GM21390 (cell line): ENCODE measurements around the gene MAP3K2.
"Not testable (repeated sequence)": the region's sequence is repeated elsewhere in the genome, so short reads cannot be mapped to it uniquely, and the experiment has no call there.

Experiments
- ATAC-seq: cut with Tn5 transposase; IDR thresholded peaks from one replicate; pipeline ENCODE4 v1.9.1; 2021; ENCODE audit not compliant: unreplicated experiment

The MAP3K2 gene

DNA sequence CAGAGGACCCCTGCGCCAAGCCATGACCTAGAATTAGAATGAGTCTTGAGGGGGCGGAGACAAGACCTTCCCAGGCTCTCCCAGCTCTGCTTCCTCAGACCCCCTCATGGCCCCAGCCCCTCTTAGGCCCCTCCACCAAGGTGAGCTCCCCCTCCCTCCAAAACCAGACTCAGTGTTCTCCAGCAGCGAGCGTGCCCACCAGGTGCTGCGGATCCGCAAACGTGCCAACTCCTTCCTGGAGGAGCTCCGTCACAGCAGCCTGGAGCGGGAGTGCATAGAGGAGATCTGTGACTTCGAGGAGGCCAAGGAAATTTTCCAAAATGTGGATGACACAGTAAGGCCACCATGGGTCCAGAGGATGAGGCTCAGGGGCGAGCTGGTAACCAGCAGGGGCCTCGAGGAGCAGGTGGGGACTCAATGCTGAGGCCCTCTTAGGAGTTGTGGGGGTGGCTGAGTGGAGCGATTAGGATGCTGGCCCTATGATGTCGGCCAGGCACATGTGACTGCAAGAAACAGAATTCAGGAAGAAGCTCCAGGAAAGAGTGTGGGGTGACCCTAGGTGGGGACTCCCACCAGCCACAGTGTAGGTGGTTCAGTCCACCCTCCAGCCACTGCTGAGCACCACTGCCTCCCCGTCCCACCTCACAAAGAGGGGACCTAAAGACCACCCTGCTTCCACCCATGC is 33.5 kb upstream of the MAP3K2 start:
- no peak for ATAC-seq

DNA sequence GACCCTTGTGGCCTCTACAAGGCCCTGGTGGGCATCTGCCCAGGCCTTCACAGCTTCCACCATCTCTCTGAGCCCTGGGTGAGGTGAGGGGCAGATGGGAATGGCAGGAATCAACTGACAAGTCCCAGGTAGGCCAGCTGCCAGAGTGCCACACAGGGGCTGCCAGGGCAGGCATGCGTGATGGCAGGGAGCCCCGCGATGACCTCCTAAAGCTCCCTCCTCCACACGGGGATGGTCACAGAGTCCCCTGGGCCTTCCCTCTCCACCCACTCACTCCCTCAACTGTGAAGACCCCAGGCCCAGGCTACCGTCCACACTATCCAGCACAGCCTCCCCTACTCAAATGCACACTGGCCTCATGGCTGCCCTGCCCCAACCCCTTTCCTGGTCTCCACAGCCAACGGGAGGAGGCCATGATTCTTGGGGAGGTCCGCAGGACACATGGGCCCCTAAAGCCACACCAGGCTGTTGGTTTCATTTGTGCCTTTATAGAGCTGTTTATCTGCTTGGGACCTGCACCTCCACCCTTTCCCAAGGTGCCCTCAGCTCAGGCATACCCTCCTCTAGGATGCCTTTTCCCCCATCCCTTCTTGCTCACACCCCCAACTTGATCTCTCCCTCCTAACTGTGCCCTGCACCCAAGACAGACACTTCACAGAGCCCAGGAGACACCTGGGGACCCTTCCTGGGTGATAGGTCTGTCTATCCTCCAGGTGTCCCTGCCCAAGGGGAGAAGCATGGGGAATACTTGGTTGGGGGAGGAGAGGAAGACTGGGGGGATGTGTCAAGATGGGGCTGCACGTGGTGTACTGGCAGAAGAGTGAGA is 32.5 kb upstream of the MAP3K2 start:
- no peak for ATAC-seq

DNA sequence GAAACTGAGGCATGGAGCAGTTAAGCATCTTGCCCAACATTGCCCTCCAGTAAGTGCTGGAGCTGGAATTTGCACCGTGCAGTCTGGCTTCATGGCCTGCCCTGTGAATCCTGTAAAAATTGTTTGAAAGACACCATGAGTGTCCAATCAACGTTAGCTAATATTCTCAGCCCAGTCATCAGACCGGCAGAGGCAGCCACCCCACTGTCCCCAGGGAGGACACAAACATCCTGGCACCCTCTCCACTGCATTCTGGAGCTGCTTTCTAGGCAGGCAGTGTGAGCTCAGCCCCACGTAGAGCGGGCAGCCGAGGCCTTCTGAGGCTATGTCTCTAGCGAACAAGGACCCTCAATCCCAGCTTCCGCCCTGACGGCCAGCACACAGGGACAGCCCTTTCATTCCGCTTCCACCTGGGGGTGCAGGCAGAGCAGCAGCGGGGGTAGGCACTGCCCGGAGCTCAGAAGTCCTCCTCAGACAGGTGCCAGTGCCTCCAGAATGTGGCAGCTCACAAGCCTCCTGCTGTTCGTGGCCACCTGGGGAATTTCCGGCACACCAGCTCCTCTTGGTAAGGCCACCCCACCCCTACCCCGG is 31.8 kb upstream of the MAP3K2 start:
- no peak for ATAC-seq

DNA sequence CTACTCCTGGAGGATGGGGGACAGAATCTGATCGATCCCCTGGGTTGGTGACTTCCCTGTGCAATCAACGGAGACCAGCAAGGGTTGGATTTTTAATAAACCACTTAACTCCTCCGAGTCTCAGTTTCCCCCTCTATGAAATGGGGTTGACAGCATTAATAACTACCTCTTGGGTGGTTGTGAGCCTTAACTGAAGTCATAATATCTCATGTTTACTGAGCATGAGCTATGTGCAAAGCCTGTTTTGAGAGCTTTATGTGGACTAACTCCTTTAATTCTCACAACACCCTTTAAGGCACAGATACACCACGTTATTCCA is 31.3 kb upstream of the MAP3K2 start:
- no peak for ATAC-seq

DNA sequence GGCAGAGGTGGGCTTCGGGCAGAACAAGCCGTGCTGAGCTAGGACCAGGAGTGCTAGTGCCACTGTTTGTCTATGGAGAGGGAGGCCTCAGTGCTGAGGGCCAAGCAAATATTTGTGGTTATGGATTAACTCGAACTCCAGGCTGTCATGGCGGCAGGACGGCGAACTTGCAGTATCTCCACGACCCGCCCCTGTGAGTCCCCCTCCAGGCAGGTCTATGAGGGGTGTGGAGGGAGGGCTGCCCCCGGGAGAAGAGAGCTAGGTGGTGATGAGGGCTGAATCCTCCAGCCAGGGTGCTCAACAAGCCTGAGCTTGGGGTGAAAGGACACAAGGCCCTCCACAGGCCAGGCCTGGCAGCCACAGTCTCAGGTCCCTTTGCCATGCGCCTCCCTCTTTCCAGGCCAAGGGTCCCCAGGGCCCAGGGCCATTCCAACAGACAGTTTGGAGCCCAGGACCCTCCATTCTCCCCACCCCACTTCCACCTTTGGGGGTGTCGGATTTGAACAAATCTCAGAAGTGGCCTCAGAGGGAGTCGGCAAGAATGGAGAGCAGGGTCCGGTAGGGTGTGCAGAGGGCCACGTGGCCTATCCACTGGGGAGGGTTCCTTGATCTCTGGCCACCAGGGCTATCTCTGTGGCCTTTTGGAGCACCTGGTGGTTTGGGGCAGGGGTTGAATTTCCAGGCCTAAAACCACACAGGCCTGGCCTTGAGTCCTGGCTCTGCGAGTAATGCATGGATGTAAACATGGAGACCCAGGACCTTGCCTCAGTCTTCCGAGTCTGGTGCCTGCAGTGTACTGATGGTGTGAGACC is 30.7 kb upstream of the MAP3K2 start, which contains the start of gene PROC:
PROC (plus strand) TSS at position 128 of the 812 bp plus-strand sequence. CDS start 1,516 bp downstream, outside the sequence.
- ATAC-seq = no peak

DNA sequence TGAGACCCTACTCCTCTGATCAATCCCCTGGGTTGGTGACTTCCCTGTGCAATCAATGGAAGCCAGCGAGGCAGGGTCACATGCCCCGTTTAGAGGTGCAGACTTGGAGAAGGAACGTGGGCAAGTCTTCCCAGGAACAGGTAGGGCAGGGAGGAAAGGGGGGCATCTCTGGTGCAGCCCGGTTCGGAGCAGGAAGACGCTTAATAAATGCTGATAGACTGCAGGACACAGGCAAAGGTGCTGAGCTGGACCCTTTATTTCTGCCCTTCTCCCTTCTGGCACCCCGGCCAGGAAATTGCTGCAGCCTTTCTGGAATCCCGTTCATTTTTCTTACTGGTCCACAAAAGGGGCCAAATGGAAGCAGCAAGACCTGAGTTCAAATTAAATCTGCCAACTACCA is 29.6 kb upstream of the MAP3K2 start:
- no peak for ATAC-seq

DNA sequence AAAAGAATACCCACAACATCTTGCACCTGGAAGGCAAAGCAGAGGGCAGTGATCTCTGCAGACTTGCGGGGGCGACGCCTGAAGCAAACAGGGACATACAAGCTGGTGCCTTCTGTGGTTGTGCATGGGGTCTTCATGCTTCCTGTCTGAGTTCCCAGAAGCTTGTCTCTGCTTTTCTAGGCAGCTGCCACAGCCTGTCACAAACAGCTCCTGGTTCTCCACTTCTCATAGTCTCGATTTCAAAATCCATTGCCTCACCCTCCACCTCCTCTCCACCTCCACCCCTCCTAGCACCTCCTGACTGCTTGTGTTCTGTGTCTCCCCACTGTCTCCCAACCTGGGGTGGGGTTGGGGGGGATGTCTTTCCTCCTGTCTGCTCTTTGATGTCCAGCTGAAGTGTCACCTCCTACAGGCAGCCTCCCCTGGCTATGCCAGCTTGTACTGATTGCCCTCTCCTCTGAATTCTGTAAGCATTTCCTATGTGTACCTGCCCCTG is 28.8 kb upstream of the MAP3K2 start:
- no peak for ATAC-seq

DNA sequence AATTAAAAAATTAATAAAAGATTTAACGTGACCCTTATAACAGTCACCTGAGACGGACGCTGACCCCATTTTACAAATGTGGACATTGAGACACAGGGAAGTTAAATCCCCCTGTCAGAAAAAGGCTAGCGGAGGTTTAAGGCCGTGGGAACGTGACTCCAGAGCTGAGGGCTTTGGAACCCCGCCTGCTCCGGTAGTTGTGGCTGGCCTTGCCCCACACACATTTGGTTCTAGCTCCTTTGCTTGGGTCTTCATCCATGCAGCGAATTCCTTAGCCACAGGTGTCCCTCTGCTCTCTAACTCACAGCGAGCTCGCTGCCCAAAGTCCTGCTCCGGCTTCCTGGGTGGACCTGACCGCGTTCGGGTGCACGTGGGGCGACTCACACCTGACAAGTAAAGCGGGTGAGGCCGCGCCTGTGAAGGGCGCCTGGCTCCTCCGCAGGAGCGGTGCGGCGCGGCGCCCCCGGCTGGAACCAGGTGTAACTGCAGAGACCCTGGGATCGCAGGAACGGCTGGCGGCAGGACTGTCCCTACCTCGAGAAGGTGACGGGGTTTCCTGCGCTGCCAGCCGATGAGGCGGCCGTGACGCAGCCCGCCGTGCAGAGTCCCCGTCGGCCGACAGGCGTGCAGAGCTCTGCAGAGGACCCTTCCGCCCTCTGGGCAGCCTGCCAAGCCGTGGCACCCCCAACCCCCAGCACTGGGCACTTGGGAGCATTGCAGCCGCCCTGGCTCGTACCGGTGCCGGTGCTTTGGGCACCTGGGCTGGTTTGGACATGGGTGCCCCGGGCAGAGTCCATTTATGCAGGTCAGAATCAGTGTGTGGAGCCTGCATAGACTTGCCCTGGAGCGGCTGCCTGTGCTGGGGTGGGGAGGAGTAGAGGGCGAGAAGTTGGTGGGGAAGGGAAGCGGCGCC is 28.1 kb upstream of the MAP3K2 start:
- peak; percentile 87 for ATAC-seq

DNA sequence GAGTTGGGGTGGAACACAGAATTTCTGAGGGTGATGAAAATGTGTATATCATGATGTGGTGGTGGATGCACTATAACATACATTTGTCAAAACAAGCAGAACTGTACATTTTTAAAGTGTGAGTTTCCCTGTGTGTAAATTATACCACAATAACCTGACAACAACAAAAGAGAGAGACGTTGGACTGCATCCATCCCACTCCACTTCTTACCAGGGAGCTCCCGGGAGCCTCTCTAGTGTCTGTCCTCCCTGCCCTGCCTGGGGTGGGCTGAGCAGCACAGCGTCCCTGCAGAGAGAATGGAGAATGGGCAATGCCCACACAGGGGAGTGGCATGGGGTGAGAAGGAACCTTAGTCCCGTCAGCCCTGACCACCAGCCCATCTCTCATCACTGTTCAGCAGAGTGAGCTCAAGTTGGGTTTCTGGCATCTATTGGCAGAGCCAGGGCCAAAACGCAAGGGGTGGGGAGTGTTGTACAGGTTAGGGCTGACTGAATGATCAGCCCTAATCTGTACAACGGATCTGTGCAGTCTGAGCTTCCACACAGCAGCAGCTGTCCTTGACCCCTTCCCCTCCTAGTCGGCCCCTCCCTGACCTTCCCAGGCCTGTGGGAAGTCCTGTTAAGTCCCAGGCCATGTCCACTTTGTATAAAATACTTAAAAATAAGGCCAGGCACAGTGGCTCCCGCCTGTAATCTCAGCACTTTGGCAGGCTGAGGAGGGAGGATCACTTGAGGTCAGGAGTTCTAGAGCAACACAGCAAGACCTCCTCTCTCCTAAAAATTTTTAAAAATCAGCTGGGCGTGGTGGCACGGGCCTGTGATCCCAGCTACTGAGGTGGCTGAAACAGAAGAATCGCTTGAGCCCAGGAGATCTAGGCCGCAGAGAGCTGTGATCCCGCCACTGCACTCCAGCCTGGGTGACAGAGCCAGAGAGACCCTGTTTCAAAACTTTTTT is 27.1 kb upstream of the MAP3K2 start:
- no peak for ATAC-seq

DNA sequence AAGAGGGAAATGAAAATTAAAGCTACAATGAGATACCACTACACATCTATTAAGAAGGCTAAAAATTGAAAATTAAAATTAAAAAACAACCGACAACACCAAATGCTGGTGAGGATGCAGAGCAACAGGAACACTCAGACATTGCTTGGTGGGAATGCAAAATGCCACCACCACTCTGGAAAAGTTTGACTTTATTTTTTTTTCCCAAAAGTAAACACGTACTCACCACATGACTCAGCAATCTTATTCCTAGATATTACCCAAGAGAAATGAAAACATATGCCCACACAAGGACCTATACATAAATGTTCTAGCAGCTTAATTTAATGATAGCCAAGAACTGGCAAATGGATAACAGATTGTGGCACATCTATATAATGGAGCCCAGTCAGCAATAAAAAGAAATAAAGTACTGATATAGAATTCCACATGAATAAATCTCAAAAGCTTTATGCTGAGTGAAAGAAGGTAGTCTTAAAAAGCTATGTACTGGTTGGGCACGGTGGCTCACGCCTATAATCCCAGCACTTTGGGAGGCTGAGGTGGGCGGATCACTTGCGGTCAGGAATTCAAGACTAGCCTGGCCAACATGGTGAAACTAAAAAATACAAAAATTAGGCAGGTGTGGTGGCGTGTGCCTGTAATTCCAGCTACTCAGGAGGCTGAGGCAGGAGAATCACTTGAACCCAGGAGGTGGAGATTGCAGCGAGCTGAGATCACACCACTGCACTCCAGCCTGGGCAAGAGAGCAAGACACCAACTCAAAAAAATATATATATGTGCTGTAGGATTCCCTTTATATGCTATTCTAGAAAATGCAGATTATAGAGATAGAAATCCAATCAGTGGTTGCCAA is 26.2 kb upstream of the MAP3K2 start:
- no peak for ATAC-seq

DNA sequence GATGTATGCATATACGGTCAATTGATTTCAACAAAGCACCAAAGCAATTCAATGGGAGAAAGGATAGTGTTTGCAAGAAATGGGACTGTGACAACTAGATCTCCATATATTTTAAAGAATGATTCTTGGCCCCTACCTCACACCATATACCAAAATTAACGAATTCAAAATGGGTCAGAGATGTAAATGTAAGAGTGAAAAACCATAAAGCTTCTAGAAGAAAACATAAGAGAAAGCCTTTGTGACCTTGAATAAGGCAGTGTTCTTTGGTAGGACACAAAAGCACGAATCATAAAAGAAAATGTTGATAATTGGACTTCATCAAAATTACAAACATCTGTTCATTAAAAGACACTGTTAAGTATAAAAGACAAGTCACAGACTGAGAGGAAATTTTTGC is 25.4 kb upstream of the MAP3K2 start:
- no peak for ATAC-seq

DNA sequence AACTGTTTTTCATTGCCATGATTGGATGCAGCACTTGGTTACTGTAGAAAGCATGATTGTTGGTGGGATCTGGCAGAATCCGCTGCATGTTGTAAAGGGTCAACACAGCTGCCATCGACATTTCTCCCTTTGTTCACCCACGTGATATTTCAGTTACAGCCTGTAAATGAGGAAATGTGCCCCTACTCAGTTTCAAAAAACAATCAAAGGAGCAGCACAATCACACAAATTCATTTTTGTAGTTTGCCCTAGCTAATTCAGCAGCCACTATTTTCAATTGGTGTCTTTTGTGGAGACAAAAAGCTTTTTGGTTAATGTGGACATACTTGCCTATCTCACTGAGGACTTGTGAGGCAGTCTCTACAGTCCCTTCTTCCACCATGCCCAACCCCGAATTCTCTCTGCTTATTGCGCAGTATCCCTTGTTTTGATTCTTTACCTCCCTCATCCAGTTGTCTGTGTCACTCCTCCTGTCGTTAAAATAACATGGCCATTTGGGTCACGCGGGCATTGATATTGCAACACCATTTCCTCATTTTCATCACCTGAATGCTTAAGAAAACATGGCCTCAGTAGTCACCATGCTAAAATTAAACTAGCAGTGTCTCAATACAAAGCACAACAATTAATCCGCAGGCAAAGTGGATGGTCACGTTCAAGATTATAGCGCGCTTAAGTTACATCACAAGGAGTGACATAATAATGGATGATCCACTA is 24.0 kb upstream of the MAP3K2 start:
- ATAC-seq = no peak

DNA sequence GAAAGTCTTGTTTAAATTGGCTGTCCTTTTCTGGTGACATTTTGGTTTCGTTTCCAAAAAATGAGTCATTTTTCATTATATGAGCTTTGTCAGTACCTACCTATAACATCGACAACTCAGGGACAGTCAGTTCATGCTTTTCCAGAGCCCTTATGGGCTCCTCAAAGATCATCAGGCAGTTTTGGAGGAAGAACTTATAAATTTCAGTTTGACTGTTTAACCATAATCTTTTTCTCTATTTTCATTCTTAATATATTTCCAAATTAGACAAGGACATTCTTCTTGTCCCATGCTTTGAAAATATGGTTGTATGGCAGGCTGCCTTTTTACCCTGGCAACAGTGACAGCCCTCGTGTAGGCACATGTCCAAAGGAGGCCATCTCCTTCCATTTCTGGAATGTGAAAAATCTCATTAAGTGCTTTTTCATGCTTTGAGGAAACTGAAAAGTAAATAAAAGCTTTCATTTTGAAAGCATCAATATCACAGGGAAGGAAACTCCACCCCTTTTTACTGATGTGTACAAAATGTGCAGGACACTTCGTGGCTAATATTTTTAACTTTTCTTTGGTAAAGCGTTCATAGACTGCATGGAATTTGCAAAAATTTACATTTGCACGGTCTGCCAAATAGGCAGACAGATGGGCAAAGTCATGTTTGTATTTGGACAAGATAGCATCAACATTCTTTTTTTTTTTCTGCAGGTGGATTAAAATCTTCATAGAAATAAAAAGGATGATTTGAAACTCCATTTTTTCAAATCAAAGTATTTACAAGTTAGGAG is 23.3 kb upstream of the MAP3K2 start:
- peak; percentile 62 for ATAC-seq

DNA sequence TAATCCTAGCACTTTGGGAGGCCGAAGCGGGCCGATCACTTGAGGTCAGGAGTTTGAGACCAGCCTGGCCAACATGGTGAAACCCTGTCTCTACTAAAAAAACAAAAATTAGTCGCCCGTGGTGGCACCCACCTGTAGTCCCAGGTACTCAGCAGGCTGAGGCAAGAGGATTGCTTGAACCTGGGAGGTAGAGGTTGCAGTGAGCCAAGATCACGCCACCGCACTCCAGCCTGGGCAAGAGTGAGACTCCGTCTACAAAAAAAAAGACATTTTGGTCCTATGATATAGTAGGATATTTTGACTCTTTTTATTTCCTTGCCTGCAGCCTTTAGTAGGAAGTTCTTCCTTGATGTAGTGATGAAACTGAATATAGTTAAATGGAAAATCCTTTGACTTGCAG is 21.9 kb upstream of the MAP3K2 start:
- ATAC-seq = not testable (repeated sequence)

DNA sequence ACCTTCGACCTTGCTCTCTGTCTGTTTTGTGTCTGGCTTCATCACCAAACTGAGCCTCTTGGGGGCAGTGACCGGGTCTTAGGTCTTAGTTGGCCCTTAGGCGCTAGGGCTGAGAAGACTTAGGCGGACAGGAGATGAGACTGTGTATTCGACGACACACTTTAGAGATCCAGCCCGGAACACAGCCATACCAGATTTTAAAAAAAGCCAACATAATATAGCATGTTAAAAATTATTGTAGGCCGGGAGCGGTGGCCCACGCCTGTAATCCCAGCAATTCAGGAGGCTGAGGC is 21.0 kb upstream of the MAP3K2 start:
- no peak for ATAC-seq

DNA sequence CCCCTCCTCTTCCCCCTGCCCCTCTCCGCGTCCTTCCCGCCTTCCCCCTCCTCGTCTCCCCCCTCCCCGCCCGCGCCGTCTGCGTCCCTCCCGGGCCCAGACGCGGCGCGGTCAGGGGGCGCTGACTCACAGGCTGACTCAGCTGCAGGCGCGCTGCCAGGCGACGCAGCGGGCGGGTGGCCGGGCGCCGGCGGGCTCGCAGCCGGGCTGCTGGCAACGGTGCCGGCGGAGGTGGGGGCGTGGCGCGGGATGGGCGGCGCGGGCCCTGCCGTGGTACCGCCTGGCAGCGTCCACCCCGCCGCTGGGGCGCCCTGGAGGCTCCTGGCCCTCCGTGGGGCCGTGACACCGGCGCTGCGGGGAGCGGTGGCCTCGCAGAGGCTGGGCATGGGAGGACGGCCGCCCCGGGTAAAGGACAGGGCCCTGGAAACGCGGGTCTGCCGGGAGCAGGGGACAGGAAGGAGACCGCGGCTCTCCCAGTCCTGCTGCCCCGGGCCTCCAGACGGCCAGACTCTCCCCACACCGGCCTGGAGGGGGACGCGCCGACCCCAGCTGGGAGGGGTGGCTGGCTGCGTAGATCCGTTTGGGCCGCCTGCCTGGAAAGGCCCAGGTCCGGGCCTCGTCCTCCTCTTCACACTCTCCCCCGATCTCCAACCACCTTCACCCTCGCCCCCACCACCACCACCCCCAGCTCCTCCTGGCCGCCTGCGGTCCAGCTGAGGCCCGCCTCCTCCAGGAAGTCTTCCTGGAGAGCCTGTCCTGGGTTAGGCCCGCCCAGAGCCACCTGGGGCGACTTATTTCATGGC is 20.4 kb upstream of the MAP3K2 start:
- ATAC-seq = peak; percentile 68
